Sigmoid colon (tissue), 7 donors: Measurements from ENCODE around the gene RNF186. TPM values are rescaled to one million over a fixed set of nuclear protein-coding genes. Genes with fewer than 3 reads are reported as not detected.

Experiments
- DNase-seq: peaks from one replicate; pipeline ENCODE4 v3.0.0-alpha.2; 2019
- H3K27ac ChIP-seq, 4 donors: fragments of 200-600 bp; sonication (generic); one replicate each; pipeline ENCODE4 v1.5.1; 2016 to 2019; ENCODE audit warnings: mild to moderate bottlenecking in 1 of 4
- H3K27me3 ChIP-seq, 3 donors: fragments of 200-600 bp; sonication (generic); one replicate each; pipeline ENCODE4 v1.5.1; 2019; ENCODE audit warnings: mild to moderate bottlenecking in 1 of 3
- H3K36me3 ChIP-seq, 4 donors: fragments of 200-600 bp; sonication (generic); one replicate each; pipeline ENCODE4 v1.5.1; 2016 to 2019
- H3K4me1 ChIP-seq, 4 donors: fragments of 200-600 bp; sonication (generic); one replicate each; pipeline ENCODE4 v1.5.1; 2017 to 2019
- H3K4me3 ChIP-seq, 4 donors: fragments of 200-600 bp; sonication (generic); one replicate each; pipeline ENCODE4 v1.5.1; 2017 to 2019; ENCODE audit warnings: mild to moderate bottlenecking in 2 of 4, moderate library complexity in 1 of 4
- H3K9me3 ChIP-seq, 4 donors: fragments of 200-600 bp in 3 of 4; sonication (generic) in 3 of 4; one replicate each; pipeline versions ENCODE4 v1.5.1 to v1.6.1; 2013 to 2019
- CTCF ChIP-seq, 4 experiments: fragments of 450-650 bp in 3 of 4; fragments of 200-600 bp in 1 of 4; IDR thresholded peaks; one replicate each; pipeline ENCODE4 v1.5.1; 2016 to 2019; ENCODE audit warnings: antibody characterized with exemption in 4 of 4, mild to moderate bottlenecking in 3 of 4, moderate library complexity in 2 of 4
- EP300 ChIP-seq, 4 donors: sonication (generic); formaldehyde crosslinking; IDR thresholded peaks; one replicate each; pipeline ENCODE4 v1.6.1; 2017; ENCODE audit warnings: antibody characterized with exemption in 4 of 4
- POLR2A ChIP-seq, 2 donors: fragments of 450-650 bp; IDR thresholded peaks; one replicate each; pipeline ENCODE4 v1.6.1; 2016; ENCODE audit warnings: antibody characterized with exemption in 2 of 2, mild to moderate bottlenecking in 2 of 2, moderate library complexity in 2 of 2
- POLR2AphosphoS5 ChIP-seq, 4 donors: sonication (generic); formaldehyde crosslinking; IDR thresholded peaks; one replicate each; pipeline ENCODE4 v1.6.1; 2017; ENCODE audit warnings: antibody characterized with exemption in 4 of 4
- WGBS, 2 donors: extraction: QIAGEN DNeasy Blood & Tissue Kit; methylation state at CpG; one replicate each; pipeline ENCODE4 v1.1.7; 2013; 5-methylcytosine and 5-hydroxymethylcytosine counted together
- intact Hi-C: fragments of 100-400 bp; cut with DNase I; formaldehyde crosslinking; loops from one replicate; pipeline ENCODE4 v1.15.1; 2023
- polyA plus RNA-seq, 3 donors: library from polyadenylated mRNA; stranded (reverse); fragments of 200-250 nt; gene quantifications; one replicate each; pipeline ENCODE4 v1.2.3, GENCODE V29; 2013
- total RNA-seq, 4 donors: library from RNA; depleted of rRNA; stranded (reverse); fragments of >200 nt; gene quantifications; one replicate each; pipeline ENCODE4 v1.1.0, GENCODE V29; 2016
- donor health status: healthy with polysubstance abuse.
- donor health status: Bipolar disorder and iron deficiency.
- donor health status: healthy.

The RNF186 gene
- total and polyA plus RNA-seq, 7 donors, result 13.8 to 34.3 (median 19.7) TPM; not detected in 4

GRCh38 chr1:19814244-19814661 lies 830 bp downstream of the RNF186 start:
- H3K9me3 ChIP-seq, result no peaks in the 10 kb centered on the region
- TF ChIP-seq EP300 (IDR thresholded peaks at IDR 0.05) (no peak), CTCF (IDR thresholded peaks at IDR 0.05) (no peak), POLR2A (IDR thresholded peaks at IDR 0.05) (no peak), POLR2AphosphoS5 (IDR thresholded peaks at IDR 0.05) (no peak)
- 17 to 74% methylated on average over 15 of the region's 15 CpGs for WGBS, 2 donors

GRCh38 chr1:19813643-19813960 lies 1.5 kb downstream of the RNF186 start:
- Histone ChIP-seq H3K27ac (no peak overlapping the region), H3K36me3 (no peaks in the 10 kb centered on the region), H3K9me3 (no peaks in the 10 kb centered on the region), H3K4me1 (no peaks in the 10 kb centered on the region), H3K27me3 (no peaks in the 10 kb centered on the region), H3K4me3 (no peak overlapping the region)
- intact Hi-C loops, result loop anchor here (5.0 kb wide), 1 partner anchor 96 kb away; no protein-coding TSS in a partner anchor
- no peak for DNase-seq
- TF ChIP-seq EP300 (IDR thresholded peaks at IDR 0.05) (no peak), POLR2A (IDR thresholded peaks at IDR 0.05) (peak in 1 of 2 donors; percentile 34)
- WGBS, 2 donors, result 20 to 65% methylated on average over 4 of the region's 4 CpGs

More at GRCh38 chr1:19814244-19814661, 830 bp downstream of the RNF186 start:
- no peaks in the 10 kb centered on the region for H3K27me3 ChIP-seq
- intact Hi-C loops, result loop anchor here (5.0 kb wide), 1 partner anchor 97 kb away; no protein-coding TSS in a partner anchor
- H3K27ac ChIP-seq, result peak overlapping the region in 1 of 4 donors; percentile 8
- peak overlapping the region in 1 of 4 donors; percentile 5 for H3K4me3 ChIP-seq
- no peaks in the 10 kb centered on the region for H3K4me1 ChIP-seq
- no peak for DNase-seq
- H3K36me3 ChIP-seq, result no peaks in the 10 kb centered on the region

- H3K9me3 ChIP-seq, result no peaks in the 10 kb centered on the region
- H3K4me1 ChIP-seq, result no peaks in the 10 kb centered on the region
- no peak overlapping the region for H3K4me3 ChIP-seq
- no peak overlapping the region for H3K27ac ChIP-seq
- WGBS, 2 donors, result 12 to 53% methylated on average over 15 of the region's 15 CpGs
- H3K36me3 ChIP-seq, result no peaks in the 10 kb centered on the region
- H3K27me3 ChIP-seq, result no peaks in the 10 kb centered on the region
- intact Hi-C loops, result loop anchor here (5.0 kb wide), 1 partner anchor 96 kb away; no protein-coding TSS in a partner anchor
- TF ChIP-seq POLR2A (IDR thresholded peaks at IDR 0.05) (no peak), EP300 (IDR thresholded peaks at IDR 0.05) (no peak), POLR2AphosphoS5 (IDR thresholded peaks at IDR 0.05) (peak in 1 of 4 donors; percentile 36)
- DNase-seq, result no peak
Observed at GRCh38 chr1:19812875-19813642, 2.0 kb downstream of the RNF186 start.

GRCh38 chr1:19811206-19811851 lies 3.8 kb downstream of the RNF186 start:
- H3K9me3 ChIP-seq, result no peaks in the 10 kb centered on the region
- H3K36me3 ChIP-seq, result no peaks in the 10 kb centered on the region
- intact Hi-C loops, result loop anchor here (5.0 kb wide), 1 partner anchor 94 kb away; no protein-coding TSS in a partner anchor
- H3K4me1 ChIP-seq, result no peaks in the 10 kb centered on the region
- no peak overlapping the region for H3K27ac ChIP-seq
- WGBS, 2 donors, result 54 to 67% methylated on average over 5 of the region's 5 CpGs
- H3K4me3 ChIP-seq, result no peak overlapping the region
- peak in 3 of 4 experiments; percentile 26 to 40 (median 32) for TF ChIP-seq CTCF (IDR thresholded peaks at IDR 0.05)
- TF ChIP-seq POLR2A (IDR thresholded peaks at IDR 0.05), result no peak
- no peaks in the 10 kb centered on the region for H3K27me3 ChIP-seq
- DNase-seq, result no peak

- DNase-seq, result no peak
- no peak overlapping the region for H3K27ac ChIP-seq
- WGBS, 2 donors, result 59 to 85% methylated on average over 13 of the region's 13 CpGs
- H3K27me3 ChIP-seq, result no peaks in the 10 kb centered on the region
- H3K36me3 ChIP-seq, result no peaks in the 10 kb centered on the region
- H3K4me3 ChIP-seq, result no peak overlapping the region
- intact Hi-C loops, result no loop called here
- no peaks in the 10 kb centered on the region for H3K9me3 ChIP-seq
- TF ChIP-seq CTCF (IDR thresholded peaks at IDR 0.05) (no peak), POLR2AphosphoS5 (IDR thresholded peaks at IDR 0.05) (no peak), POLR2A (IDR thresholded peaks at IDR 0.05) (no peak), EP300 (IDR thresholded peaks at IDR 0.05) (no peak)
- H3K4me1 ChIP-seq, result no peaks in the 10 kb centered on the region
Observed at GRCh38 chr1:19809044-19809750, 5.9 kb downstream of the RNF186 start.
